K562 (cell line): ENCODE results near the gene DUSP10. TPM values are rescaled to one million over a fixed set of nuclear protein-coding genes. Genes with fewer than 3 reads are reported as not detected.
A peak's percentile ranks its signal among the peaks of the same experiment; 100 is the strongest.

Source experiments
- ATAC-seq: fragments of 200-7000 bp; cut with Tn5 transposase; 3 replicates; pipeline ENCODE4 v1.9.1; 2020; ENCODE audit warnings: moderate library complexity
- BruUV-seq: library from RNA; stranded (reverse); fragments of 400-500 nt; replicated peaks from 2 replicates; lab custom pipeline; 2021; lab: Mats Ljungman, UMichigan
- CTCF ChIA-PET: fragments of 300-600 bp; formaldehyde crosslinking; extraction: SDS; loops from one replicate; lab custom pipeline; 2021; ENCODE audit warnings: low intra/inter-chr PET ratio; lab: Yijun Ruan, JAX
- POLR2A ChIA-PET: fragments of 300-600, 350-650 bp; sonication (Branson Sonifier 250); formaldehyde crosslinking; extraction: SDS; loops from one replicate; lab custom pipeline; 2021; ENCODE audit warnings: antibody characterized with exemption, inconsistent platforms; lab: Yijun Ruan, JAX
- DNase-seq, 4 experiments: peaks; one replicate each; pipeline versions ENCODE4 v3.0.0 to v3.0.0-alpha.2; 2011 to 2018; ENCODE audit warnings: low spot score in 3 of 4, mixed read lengths in 3 of 4; ENCODE audit errors: extremely low read depth in 1 of 4
- FAIRE-seq: peaks from 2 replicates; lab custom pipeline; 2011; peaks lifted over from hg19 to GRCh38; lab: Jason Lieb, UNC
- H2AFZ ChIP-seq: 2 replicates; pipeline ENCODE4 v1.6.0; 2011; ENCODE audit warnings: low read depth, low read length, control low read depth, inconsistent platforms
- H3K27ac ChIP-seq: fragments of 200-600 bp; 3 replicates; pipeline ENCODE4 v1.8.0; 2011; ENCODE audit warnings: low read depth, mild to moderate bottlenecking, control low read depth, inconsistent platforms, low read length, moderate library complexity, mixed read lengths; ENCODE audit errors: extremely low read depth
- H3K27me3 ChIP-seq, 2 experiments: fragments of 300-600 bp in 1 of 2; 2 replicates in 1 of 2; 3 replicates in 1 of 2; pipeline versions ENCODE4 v1.6.0 to v1.8.0; 2011; ENCODE audit warnings: inconsistent platforms in 2 of 2, low read length in 2 of 2, mild to moderate bottlenecking in 1 of 2, mixed read lengths in 1 of 2, moderate library complexity in 1 of 2; ENCODE audit not compliant: control insufficient read depth in 2 of 2, insufficient read depth in 2 of 2
- H3K36me3 ChIP-seq: fragments of 300-600 bp; 3 replicates; pipeline ENCODE4 v1.8.0; 2011; ENCODE audit warnings: mild to moderate bottlenecking, low read length, inconsistent platforms; ENCODE audit not compliant: control insufficient read depth, insufficient read depth
- H3K4me1 ChIP-seq, 2 experiments: fragments of 200-600 bp in 1 of 2; replicated peaks in 1 of 2; 2 replicates in 1 of 2; 3 replicates in 1 of 2; pipeline versions ENCODE4 v1.5.1 to v1.8.0; 2011; ENCODE audit warnings: inconsistent platforms in 2 of 2, low read length in 2 of 2, mild to moderate bottlenecking in 1 of 2, mixed read lengths in 1 of 2, moderate library complexity in 1 of 2; ENCODE audit not compliant: control insufficient read depth in 2 of 2, insufficient read depth in 2 of 2
- H3K4me2 ChIP-seq: 2 replicates; pipeline ENCODE4 v1.6.1; 2011; ENCODE audit warnings: low read length, control low read depth, inconsistent platforms, mixed read lengths; ENCODE audit not compliant: insufficient read depth
- H3K4me3 ChIP-seq: fragments of 200-600 bp; sonication (generic), shearing (Covaris generic); 2 replicates; pipeline ENCODE4 v1.5.1; 2016; ENCODE audit warnings: control low read depth, inconsistent platforms
- H3K79me2 ChIP-seq: fragments of 200-600 bp; 3 replicates; pipeline ENCODE4 v1.8.0; 2011; ENCODE audit warnings: low read length, inconsistent platforms; ENCODE audit not compliant: control insufficient read depth, insufficient read depth
- H3K9ac ChIP-seq, 2 experiments: 2 replicates each; pipeline versions ENCODE4 v1.6.0 to v1.6.1; 2011; ENCODE audit warnings: low read depth in 2 of 2, low read length in 2 of 2, control low read depth in 1 of 2, inconsistent platforms in 1 of 2, mild to moderate bottlenecking in 1 of 2, mixed read lengths in 1 of 2; ENCODE audit not compliant: insufficient read depth in 1 of 2
- H3K9me1 ChIP-seq: one replicate; pipeline ENCODE4 v1.6.0; 2011; ENCODE audit warnings: inconsistent platforms, mild to moderate bottlenecking, low read length, moderate library complexity; ENCODE audit not compliant: control insufficient read depth, insufficient read depth
- H3K9me3 ChIP-seq: replicated peaks from 2 replicates; pipeline ENCODE4 v1.5.1; 2011; ENCODE audit warnings: low read depth, low read length, inconsistent platforms; ENCODE audit not compliant: control insufficient read depth, insufficient read depth
- H4K20me1 ChIP-seq: replicated peaks from 2 replicates; pipeline ENCODE4 v1.6.1; 2011; ENCODE audit warnings: low read length, inconsistent platforms, mixed read lengths; ENCODE audit not compliant: control insufficient read depth, insufficient read depth
- C11orf30 ChIP-seq: fragments of 450-650 bp; IDR thresholded peaks from 2 replicates; pipeline ENCODE4 v1.6.1; 2016; ENCODE audit warnings: low read depth, mild to moderate bottlenecking
- MAFF ChIP-seq: IDR thresholded peaks from 2 replicates; pipeline ENCODE4 v1.6.1; 2012; ENCODE audit warnings: low read length, improper control_type of control experiment
- MAFG ChIP-seq: fragments of 450-650 bp; conservative IDR thresholded peaks from 2 replicates; pipeline ENCODE4 v1.6.1; 2016; ENCODE audit warnings: missing genetic modification characterization, missing compliant biosample characterization
- ZNF316 ChIP-seq: fragments of 450-650 bp; IDR thresholded peaks from 2 replicates; pipeline ENCODE4 v1.6.1; 2016
- WGBS: fragments of 100-300 bp; shearing (Covaris generic); methylation state at CpG from one replicate; pipeline ENCODE4 v1.1.6; 2016; ENCODE audit warnings: low coverage, mixed read lengths; ENCODE audit not compliant: insufficient coverage; ENCODE audit errors: missing lambda C conversion rate; 5-methylcytosine and 5-hydroxymethylcytosine counted together
- in situ Hi-C: fragments of 300-500 bp; cut with MboI; formaldehyde crosslinking; loops from 4 replicates; pipeline ENCODE4 v1.15.0; 2018; ENCODE audit warnings: inconsistent platforms, mixed read lengths
- intact Hi-C: fragments of 100-400 bp; cut with micrococcal nuclease; formaldehyde crosslinking; loops from 2 replicates; pipeline ENCODE4 v1.14.2; 2022
- polyA plus RNA-seq, 8 experiments: library from polyadenylated mRNA; depleted of rRNA in 4 of 8; stranded (reverse) in 5 of 8; unstranded in 3 of 8; fragments of >200 nt; fragmentation: Nextera tagmentation in 2 of 8; fragmentation: Illumina TruSeq in 1 of 8; extraction: Ambion mirVana in 2 of 8; extraction: Trizol in 1 of 8; gene quantifications; 2 replicates each; pipeline versions ENCODE4 v1.2.1 to v1.2.3, GENCODE V29; 2011 to 2014; ENCODE audit warnings: inconsistent platforms in 1 of 8, missing spikeins in 1 of 8
- total RNA-seq, 7 experiments: library from RNA; depleted of rRNA in 6 of 7; stranded (reverse); fragments of >200 nt in 6 of 7; fragmentation: Illumina TruSeq in 2 of 7; extraction: Trizol in 2 of 7; gene quantifications; 2 replicates each; pipeline versions ENCODE4 v1.2.1 to v1.2.3, GENCODE V29; 2011 to 2021; ENCODE audit warnings: low replicate concordance in 1 of 7
- TF ChIP-seq, protein P1 (sequence below): fragments of 450-650 bp; IDR thresholded peaks from 2 replicates; pipeline ENCODE4 v1.6.1; 2017; ENCODE audit warnings: antibody characterized with exemption

The DUSP10 gene
- total and polyA plus RNA-seq, 9 of the 15 experiments (the other 6 are each of a cell fraction or from before 2014, with no cell fraction given) = 1.7 to 8.3 (median 6.1) TPM

DNA sequence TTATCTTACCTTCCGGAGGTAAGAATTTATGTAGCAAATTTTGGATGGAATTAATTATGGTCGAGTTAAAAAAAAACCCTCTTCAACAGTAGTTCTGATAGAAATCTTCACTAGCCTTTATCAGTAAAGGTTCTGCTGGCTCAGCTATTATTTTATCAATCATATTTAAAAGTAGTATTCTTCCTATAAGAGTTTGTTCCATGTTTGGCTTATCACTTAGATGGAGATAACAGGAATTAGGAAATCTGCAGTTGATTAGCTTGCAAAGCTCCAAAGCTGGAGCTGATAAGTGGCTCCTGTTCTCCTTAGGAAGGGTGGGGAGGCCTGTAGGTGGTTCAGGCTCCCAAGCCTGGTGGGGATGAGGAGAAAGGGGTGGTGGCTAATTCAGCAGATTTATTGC, 31.5 kb upstream of the DUSP10 start:
- H3K9me1 ChIP-seq = no peaks in the 10 kb centered on the region
- H3K79me2 ChIP-seq = no peaks in the 10 kb centered on the region
- POLR2A ChIA-PET = no interaction called here
- no peaks in the 10 kb centered on the region; a peak in 1 of 5 replicates for H3K27me3 ChIP-seq
- no peak overlapping the region for H2AFZ ChIP-seq
- CTCF ChIA-PET = no interaction called here
- H3K36me3 ChIP-seq = no peaks in the 10 kb centered on the region
- no peaks in the 10 kb centered on the region for H3K9me3 ChIP-seq
- WGBS = 16% methylated on average over 2 of the region's 2 CpGs
- TF ChIP-seq MAFG (tag) = peak; percentile 70
- TF ChIP-seq C11orf30 = peak; percentile 49; the same call in 1 of the 2 replicates
- TF ChIP-seq, protein P1, sequence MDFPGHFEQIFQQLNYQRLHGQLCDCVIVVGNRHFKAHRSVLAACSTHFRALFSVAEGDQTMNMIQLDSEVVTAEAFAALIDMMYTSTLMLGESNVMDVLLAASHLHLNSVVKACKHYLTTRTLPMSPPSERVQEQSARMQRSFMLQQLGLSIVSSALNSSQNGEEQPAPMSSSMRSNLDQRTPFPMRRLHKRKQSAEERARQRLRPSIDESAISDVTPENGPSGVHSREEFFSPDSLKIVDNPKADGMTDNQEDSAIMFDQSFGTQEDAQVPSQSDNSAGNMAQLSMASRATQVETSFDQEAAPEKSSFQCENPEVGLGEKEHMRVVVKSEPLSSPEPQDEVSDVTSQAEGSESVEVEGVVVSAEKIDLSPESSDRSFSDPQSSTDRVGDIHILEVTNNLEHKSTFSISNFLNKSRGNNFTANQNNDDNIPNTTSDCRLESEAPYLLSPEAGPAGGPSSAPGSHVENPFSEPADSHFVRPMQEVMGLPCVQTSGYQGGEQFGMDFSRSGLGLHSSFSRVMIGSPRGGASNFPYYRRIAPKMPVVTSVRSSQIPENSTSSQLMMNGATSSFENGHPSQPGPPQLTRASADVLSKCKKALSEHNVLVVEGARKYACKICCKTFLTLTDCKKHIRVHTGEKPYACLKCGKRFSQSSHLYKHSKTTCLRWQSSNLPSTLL = no peak
- peak; percentile 71 for TF ChIP-seq ZNF316
- peak; percentile 31; the same call in 1 of the 2 replicates for TF ChIP-seq MAFF
- TF ChIP-seq, all 486 proteins: peak for 4
- no TSS peak for BruUV-seq
- intact Hi-C loops (no loop called here), in situ Hi-C loops (no loop called here)
- DNase-seq (no peak), FAIRE-seq (no peak), ATAC-seq (no peak)
- H4K20me1 ChIP-seq = no peaks in the 10 kb centered on the region
- H3K9ac ChIP-seq = no peak overlapping the region
- H3K4me1 ChIP-seq = no peaks in the 10 kb centered on the region; a peak in 1 of 5 replicates
- H3K27ac ChIP-seq = no peak overlapping the region
- no peak overlapping the region for H3K4me3 ChIP-seq
- H3K4me2 ChIP-seq = no peak overlapping the region
